Tongue (tissue), 2 donors: Measurements from ENCODE around the gene RAB18. TPM values are rescaled to one million over a fixed set of nuclear protein-coding genes. Genes with fewer than 3 reads are reported as not detected.
"Not testable (repeated sequence)": the region's sequence is repeated elsewhere in the genome, so short reads cannot be mapped to it uniquely, and the experiment has no call there.

Source experiments
- DNase-seq: peaks from one replicate; pipeline ENCODE4 v3.0.0-alpha.2; 2015
- total RNA-seq: library from RNA; depleted of rRNA; stranded (reverse); fragments of >200 nt; gene quantifications from one replicate; pipeline ENCODE4 v1.2.3, GENCODE V29; 2014

RAB18 gene
- total RNA-seq, 1 donor from 2014 or later = 77.0 TPM

DNA sequence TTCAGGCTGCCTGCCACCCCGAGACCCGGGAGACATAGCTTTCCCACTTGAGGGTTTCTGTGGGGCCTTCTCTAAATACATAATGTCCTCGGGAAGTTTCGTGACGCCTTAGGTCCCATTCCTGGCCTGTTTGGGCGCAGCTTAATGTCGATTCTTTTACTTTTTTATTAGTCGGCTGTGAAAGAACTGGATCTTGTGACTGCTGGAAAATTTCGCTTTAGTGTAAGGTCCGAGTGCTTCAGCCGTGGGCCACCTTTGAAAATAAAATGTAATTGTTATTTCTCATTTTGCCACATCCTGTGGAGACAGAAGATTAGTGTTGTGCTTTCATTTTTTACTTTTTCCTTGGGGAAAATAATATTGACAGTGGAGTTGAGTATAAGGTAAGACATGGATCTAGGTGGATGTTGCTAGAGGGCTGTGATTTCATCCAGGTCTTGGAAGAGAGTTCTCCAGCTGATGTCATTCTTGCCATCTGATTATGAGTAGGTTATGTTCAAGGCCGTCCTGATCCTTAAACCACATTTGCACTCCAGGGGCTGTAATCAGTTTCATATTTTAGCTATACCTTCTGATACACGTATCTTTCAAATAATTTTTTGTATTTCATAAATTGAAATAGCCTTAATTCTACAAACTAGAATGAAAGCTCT lies 830 bp downstream of the RAB18 start:
- DNase-seq = peak; percentile 45

GRCh38 chr10:27505537-27505936 lies 1.4 kb downstream of the RAB18 start:
- DNase-seq = not testable (repeated sequence)

- DNase-seq = no peak
These were observed 2.2 kb downstream of the RAB18 start for GRCh38 chr10:27506280-27506679.

GRCh38 chr10:27512548-27512947 lies 8.4 kb downstream of the RAB18 start:
- DNase-seq = no peak

DNA sequence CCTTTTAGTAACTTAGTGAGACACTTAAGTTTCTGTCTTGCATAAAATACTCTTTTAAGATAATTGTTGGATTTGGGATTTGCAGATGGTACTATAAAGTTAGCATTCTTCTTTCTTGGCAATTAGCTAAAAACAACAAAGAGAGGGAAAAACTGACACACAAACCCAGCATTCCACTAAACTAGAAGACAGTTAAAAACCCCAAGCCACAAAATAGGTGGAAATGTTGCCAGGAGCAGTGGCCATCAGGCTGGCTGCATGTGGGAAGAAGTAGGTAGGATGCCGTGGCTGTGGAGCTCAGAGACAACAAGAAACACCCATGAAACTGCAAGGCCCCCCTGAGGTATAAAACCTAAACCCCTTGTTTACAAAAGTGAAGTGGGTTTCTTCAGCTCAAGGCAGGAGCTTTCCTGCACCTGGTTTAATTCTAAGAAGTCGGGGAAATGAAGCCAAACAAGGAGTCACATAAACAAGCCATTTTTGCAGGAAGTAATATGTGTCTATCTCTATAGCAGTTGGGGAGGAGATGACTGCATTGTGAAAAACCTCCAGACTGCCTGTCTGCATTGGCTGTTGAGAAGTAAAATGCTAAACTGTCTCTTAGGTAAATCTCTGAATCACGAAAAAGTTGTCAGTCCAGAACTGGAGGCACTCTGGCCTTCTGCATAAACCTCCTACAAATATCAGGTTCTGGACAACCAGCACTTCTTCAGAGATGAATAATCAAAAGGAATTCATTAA lies 9.5 kb downstream of the RAB18 start:
- DNase-seq = peak; percentile 16

DNA sequence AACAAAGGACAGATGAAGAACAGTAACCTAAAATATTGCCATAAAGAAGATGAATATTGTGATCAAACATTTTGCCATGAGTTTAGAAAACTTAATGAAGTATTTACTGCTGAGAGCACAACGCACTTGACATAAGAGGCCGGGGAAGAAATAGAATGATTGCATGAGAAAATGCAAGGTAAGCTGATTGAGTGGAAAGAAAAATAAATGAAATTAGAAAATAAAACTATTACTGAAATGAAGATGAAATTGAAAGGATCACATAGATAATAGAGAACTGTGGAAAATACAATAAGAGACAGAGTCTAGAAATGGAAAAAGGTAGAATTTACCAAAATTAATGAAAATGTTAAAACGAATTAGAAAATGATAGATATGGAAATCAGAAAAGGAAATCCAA lies 10.1 kb downstream of the RAB18 start:
- DNase-seq = no peak

GRCh38 chr10:27518261-27518660 lies 14.2 kb downstream of the RAB18 start:
- no peak for DNase-seq

DNA sequence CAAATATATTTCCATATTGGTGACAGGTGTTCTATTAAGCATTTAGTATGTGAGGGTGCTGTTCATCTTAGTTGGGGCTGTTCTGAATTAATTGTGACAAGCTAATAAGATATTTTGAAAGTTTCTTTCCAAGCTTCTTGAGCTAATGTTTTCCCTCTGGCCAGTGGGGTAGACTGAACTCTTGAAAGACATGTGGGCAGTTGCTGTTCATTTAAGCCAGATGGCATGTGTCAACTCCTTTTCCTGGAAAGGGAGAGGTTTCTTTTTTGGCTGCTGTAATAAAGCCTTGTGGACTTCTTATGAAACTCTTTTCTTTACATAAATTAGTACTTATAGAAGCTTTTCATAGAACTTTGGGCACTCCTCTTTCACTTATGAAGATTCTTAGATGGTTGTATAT lies 21.7 kb downstream of the RAB18 start:
- DNase-seq = peak; percentile 85

GRCh38 chr10:27526242-27526641 lies 22.1 kb downstream of the RAB18 start:
- peak; percentile 35 for DNase-seq

GRCh38 chr10:27527666-27528295 lies 23.7 kb downstream of the RAB18 start:
- peak; percentile 78 for DNase-seq

- no peak for DNase-seq
These were observed 25.1 kb downstream of the RAB18 start for GRCh38 chr10:27529010-27529783.

DNA sequence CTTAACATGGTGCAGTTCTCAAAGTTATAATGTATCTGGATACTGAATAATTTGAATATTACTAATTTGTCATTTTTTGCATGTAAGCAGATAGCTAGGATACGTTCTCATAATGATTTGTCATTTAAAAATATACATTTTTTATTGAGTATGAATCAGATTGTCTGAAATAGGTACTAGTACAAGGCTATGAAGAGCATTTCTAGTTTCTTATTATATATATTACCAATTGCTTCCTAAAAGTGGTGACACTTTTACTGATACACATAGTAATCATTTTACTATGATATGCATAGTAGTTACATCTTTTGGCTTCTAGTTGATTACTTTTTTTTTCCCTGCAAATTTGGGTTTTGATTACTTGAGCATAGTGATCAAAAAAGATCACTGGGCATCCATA lies 26.4 kb downstream of the RAB18 start:
- DNase-seq = no peak

GRCh38 chr10:27531336-27531847 lies 27.3 kb downstream of the RAB18 start:
- no peak for DNase-seq

GRCh38 chr10:27534161-27534700 lies 30.1 kb downstream of the RAB18 start:
- DNase-seq = no peak

DNA sequence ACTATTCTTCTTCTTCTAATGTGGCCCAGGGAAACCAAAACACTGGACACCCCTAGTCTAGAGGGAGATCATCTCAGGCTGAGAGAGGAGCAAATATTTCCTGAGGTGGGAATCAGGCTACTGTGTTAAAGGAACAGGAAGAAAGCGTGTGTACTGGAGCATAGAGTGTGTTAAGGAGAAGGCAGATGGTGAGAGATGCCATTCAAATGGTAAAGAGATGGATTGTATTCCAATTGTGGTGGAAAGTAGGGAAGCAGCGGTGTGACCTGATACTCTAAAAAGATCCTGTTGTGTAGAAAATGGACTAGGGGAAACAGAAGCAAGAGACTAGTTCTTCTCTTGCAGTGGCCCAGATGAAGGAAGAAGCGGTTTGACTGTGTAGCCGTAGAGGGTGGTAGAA lies 31.2 kb downstream of the RAB18 start:
- DNase-seq = no peak

- no peak for DNase-seq
These were observed 32.3 kb downstream of the RAB18 start for GRCh38 chr10:27536437-27536836.

GRCh38 chr10:27537166-27537565 lies 33.1 kb downstream of the RAB18 start:
- no peak for DNase-seq

DNA sequence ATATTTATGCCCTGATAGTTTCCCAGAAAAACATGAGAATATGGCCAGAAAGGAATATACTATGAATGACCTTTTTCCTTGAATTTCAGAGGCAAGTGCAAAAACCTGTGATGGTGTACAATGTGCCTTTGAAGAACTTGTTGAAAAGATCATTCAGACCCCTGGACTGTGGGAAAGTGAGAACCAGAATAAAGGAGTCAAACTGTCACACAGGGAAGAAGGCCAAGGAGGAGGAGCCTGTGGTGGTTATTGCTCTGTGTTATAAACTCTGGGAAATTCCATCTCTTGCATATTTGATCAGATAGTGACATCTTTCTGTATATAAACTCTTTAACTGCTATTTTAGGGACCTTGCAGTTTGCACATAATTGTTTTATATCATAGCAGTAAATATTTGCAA lies 33.7 kb downstream of the RAB18 start:
- DNase-seq = no peak

GRCh38 chr10:27540672-27541071 lies 36.6 kb downstream of the RAB18 start:
- DNase-seq = no peak

DNA sequence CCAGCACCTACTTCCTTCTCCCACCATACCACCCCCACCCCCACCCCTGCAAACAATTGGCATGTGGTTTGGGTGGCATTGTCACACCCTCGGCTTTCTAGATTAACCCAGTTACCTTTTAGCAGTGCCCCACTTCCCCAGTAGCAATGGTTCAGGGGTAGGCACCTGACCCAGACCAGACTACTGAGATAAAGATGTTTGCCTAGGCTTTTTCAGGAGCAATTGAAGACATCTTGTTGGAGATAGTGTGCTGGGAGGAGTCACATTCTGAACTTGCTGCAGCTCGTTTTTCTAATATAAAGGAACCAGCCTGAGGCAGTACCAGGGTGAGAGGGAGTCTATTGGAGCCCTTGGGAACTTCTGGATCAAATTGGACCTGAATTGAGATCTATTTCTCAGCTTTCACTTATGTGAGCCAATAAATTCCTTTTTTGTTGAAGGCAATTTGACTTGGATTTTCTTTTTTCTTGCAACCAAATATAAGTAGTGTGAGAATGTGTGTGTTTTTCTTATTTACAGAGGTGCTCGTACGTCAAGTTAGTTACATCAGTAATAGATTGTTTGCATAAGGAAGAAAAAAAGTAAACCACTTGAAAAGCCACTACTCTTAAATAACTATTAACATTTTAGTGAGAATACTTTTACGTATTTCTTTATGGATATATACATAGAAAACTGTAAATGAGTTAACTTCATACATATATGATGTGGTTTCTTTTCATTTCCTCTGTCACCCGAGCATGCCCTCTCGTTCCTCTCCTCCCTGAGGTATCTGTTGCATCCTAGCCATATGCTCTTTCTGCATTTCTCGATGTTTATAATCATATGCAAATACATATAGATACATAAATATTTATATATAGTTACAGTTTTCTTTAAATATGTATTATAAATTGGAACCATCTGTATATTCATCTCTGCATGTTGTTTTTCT lies 38.0 kb downstream of the RAB18 start:
- DNase-seq = no peak

- no peak for DNase-seq
These were observed 38.7 kb downstream of the RAB18 start for GRCh38 chr10:27542812-27543211.
